ENCODE results near the gene NMBR. TPM values are rescaled to one million over a fixed set of nuclear protein-coding genes. Genes with fewer than 3 reads are reported as not detected.

The NMBR gene
- total and polyA plus RNA-seq, 2 of the 8 experiments (the other 6 are each of a cell fraction or from before 2014, with no cell fraction given): 0.08 TPM; not detected in 1

DNA sequence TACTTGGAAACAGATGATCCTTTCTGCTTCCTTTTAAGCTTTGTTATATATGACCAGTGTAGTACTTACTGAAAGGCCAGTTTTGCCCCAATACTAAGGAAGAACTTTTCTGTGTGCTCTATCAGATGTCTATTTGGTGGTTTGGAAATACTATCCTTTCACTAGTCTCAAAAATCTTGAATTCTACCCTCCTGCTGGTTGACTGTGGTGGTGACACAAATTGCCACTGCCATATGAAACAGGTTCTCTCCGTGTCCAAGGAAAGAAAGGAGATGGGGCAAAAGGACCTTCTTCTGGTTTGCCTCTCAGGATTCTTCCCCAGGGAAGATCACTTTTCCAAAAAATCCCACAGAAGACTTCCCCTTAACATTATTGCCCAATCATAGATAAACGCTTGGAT, 8.0 kb downstream of the NMBR start (continued):
- TF ChIP-seq KDM1A (IDR thresholded peaks at IDR 0.05; ENCODE audit: borderline replicate concordance, low read length) (no peak), RBBP5 (IDR thresholded peaks at IDR 0.05; ENCODE audit: borderline replicate concordance, low read depth, low read length) (no peak), GTF2F1 (IDR thresholded peaks at IDR 0.05; ENCODE audit: borderline replicate concordance, low read depth, low read length) (no peak)
- TF ChIP-seq, protein P1, sequence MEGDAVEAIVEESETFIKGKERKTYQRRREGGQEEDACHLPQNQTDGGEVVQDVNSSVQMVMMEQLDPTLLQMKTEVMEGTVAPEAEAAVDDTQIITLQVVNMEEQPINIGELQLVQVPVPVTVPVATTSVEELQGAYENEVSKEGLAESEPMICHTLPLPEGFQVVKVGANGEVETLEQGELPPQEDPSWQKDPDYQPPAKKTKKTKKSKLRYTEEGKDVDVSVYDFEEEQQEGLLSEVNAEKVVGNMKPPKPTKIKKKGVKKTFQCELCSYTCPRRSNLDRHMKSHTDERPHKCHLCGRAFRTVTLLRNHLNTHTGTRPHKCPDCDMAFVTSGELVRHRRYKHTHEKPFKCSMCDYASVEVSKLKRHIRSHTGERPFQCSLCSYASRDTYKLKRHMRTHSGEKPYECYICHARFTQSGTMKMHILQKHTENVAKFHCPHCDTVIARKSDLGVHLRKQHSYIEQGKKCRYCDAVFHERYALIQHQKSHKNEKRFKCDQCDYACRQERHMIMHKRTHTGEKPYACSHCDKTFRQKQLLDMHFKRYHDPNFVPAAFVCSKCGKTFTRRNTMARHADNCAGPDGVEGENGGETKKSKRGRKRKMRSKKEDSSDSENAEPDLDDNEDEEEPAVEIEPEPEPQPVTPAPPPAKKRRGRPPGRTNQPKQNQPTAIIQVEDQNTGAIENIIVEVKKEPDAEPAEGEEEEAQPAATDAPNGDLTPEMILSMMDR (IDR thresholded peaks at IDR 0.05; ENCODE audit: control extremely low read depth in 1 of 3, insufficient read depth in 1 of 3, low read depth in 1 of 3, low read length in 3 of 3): no peak

All from H1 (cell line).